D721Med (cell line): ENCODE results near the gene DNAJB8.

Experiments
- DNase-seq: peaks from one replicate; pipeline ENCODE4 v3.0.0; 2011; ENCODE audit warnings: low spot score; ENCODE audit not compliant: insufficient read length
- FAIRE-seq: peaks from 2 replicates; lab custom pipeline; 2011; peaks lifted over from hg19 to GRCh38; lab: Jason Lieb, UNC
- CTCF ChIP-seq: IDR thresholded peaks from 2 replicates; pipeline ENCODE4 v1.5.1; 2012; ENCODE audit warnings: mild to moderate bottlenecking, control low read depth; ENCODE audit not compliant: insufficient read depth; ENCODE audit errors: missing control alignments

Gene DNAJB8

GRCh38 chr3:128490650-128490914, 23.9 kb upstream of the DNAJB8 start:
- DNase-seq: no peak
- no peak for FAIRE-seq
- TF ChIP-seq CTCF: no peak

- FAIRE-seq (no peak), DNase-seq (no peak)
- TF ChIP-seq CTCF: peak; percentile 1
Observed at GRCh38 chr3:128489927-128490649, 23.4 kb upstream of the DNAJB8 start.

- FAIRE-seq (no peak), DNase-seq (no peak)
- no peak for TF ChIP-seq CTCF
Observed at GRCh38 chr3:128489674-128489926, 22.9 kb upstream of the DNAJB8 start.

- TF ChIP-seq CTCF: no peak
- DNase-seq: no peak
- no peak for FAIRE-seq
Observed at GRCh38 chr3:128488991-128489673, 22.4 kb upstream of the DNAJB8 start.

- TF ChIP-seq CTCF: no peak
- no peak for FAIRE-seq
- no peak for DNase-seq
Observed at GRCh38 chr3:128488636-128488990, 21.9 kb upstream of the DNAJB8 start.

- TF ChIP-seq CTCF: no peak
- no peak for FAIRE-seq
- peak; percentile 86 for DNase-seq
Observed at GRCh38 chr3:128487813-128488635, 21.3 kb upstream of the DNAJB8 start.

- DNase-seq: no peak
- no peak for FAIRE-seq
- TF ChIP-seq CTCF: no peak
Observed at GRCh38 chr3:128487538-128487812, 20.8 kb upstream of the DNAJB8 start.
